Smooth muscle cell of the brain vasculature (primary cell): Measurements from ENCODE around the gene FOXF2.

Experiments used
- DNase-seq: peaks from one replicate; pipeline ENCODE4 v3.0.0-alpha.2; 2012; ENCODE audit warnings: low read depth, low spot score

The FOXF2 gene

DNA sequence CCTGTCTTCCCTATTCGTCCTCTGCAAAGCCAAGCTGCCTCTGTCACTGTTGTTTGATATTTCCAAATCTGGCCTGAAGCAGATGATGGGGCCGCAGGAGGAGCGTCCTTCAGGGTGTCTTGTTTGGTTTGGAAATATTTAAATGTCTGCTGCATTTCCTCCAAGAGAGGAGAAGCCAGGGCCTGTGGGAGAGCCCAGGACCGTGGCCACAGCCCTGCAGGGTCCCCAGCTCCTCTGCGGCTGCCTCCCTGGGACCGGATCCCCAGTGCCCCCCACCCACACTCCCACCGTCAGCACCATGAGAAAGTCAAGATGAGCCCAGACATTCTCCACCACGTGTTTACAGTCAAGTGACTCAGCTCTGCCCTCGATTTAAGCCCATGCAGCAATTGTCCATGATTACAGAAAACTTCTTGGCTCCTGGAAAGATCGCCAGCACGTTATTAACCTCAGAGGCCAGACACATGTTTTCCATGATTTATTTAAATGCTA lies 18.2 kb downstream of the FOXF2 start:
- no peak for DNase-seq

DNA sequence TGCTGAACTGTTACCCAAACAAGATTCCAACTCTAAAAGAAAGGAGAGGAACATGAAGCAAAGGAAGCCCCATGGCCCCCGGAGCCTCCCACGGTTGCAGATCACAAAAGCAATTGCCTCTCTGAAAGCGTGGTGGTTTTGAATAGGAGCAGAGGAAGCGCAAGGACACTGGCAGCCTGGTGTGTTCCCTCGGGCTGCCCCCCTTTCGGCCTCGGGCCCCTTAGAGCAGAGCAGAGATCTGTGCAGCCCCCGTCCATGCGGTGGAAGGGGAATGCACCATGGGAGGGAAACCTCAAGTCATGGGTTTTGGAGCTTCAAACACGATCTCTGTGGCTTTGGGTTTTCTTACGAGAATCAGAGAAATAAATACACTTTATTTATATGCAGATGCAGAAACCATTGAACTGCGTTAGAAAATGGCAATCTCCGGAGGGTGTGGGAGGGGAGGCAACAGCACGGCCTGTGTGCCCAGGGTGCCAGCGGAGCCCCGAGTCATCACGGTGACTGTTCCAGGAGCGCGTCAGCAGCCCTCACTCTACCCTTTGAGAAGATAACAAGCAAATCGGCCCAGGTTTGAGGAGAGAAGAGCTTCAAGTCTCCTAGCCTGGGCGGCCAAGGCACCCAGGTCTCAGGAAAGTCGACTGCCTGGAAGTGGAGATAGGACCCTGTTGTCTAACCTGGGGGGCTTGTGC lies 20.5 kb downstream of the FOXF2 start:
- no peak for DNase-seq

DNA sequence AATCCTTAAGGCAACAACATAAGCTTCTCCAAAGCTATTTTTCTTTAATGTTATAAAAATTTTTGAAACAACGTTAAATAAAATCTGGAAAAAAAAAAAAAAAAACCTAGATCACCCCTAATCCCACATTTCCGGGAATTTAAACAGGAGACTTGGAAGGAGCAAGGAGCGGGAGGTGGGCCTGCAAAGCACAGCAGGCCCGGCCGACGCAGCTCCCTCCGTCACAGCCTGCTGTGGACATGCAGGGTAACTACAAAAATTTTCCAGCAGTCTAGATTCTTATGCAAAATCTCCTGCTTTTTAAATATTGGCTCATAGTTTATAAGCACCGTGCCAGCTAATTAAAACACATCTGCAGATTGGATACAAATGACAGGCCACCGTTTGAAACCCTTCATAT lies 23.5 kb downstream of the FOXF2 start:
- DNase-seq = no peak

DNA sequence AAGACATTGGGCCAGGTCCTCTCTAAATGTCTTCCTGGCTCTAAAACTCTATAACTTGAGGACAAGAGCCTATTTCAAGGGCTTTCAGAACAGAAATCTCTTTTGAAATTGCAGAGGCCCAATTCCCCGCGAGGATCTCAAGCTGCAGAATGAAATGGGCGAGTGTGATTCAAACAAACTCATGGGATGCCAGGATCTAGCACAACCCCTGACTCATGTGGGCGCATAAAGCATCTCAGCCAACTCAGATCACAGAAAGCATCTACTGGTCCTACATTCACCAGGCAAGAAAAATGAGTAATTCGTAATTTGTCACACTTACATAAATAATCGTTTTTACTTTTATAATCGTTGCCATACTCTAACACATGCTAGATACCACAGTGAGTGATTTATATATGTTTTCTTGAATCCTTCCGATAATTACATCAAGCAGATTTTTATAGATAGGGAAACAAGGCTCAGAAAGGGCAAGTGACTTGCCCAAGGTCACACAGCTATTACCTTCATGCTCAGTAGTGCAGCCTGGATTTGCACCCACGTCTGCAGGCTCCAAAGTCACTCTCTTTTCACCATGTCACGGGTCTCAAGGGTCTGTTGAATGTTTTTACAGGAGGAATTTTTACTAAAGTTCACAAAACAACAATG lies 26.2 kb downstream of the FOXF2 start:
- DNase-seq = no peak

DNA sequence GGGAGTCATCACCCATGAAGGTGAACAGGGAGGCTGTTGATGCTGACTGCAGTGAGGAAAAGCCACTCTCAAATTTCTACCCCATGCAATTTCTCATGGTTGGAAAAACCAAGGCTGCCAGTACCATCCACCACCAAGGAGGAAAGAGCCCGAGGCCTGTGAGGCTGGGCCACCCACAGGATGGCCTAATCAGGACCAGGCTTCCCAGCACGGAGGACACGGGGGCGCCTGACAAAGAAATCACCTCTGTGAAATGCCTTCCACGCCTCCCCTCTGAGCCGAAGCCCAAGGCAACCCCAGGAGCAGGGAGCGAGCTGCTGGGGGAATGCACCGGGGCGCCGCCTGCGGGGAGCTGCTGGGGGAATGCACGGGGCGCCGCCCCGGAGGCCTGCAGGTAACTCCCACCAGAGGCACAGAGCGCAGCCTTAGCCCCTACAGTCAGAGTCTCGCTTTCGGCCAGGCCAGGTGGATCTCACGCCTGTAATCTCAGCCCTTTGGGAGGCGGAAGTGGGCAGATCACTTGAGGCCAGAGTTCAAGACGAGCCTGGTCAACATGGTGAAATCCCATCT lies 26.9 kb downstream of the FOXF2 start:
- DNase-seq = no peak

DNA sequence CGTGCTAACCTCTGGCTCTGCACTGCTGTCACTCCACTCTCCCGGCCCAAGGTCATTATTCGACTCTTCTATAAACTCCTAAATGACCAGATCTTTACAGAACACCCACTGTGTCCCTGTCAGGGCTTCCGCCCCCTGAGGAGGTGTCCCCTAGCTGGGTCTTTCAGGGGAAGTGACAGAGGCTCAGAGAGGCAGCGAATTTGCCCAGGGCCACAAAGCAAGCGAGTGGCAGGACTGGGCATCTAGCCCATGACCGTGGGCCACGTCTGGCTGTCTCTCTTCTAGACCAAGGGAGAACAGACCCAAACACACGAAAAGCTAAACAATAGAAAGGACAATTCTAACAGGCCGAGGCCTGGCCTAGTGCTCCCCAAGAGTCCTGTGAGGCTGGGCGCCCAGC lies 27.4 kb downstream of the FOXF2 start:
- no peak for DNase-seq

DNA sequence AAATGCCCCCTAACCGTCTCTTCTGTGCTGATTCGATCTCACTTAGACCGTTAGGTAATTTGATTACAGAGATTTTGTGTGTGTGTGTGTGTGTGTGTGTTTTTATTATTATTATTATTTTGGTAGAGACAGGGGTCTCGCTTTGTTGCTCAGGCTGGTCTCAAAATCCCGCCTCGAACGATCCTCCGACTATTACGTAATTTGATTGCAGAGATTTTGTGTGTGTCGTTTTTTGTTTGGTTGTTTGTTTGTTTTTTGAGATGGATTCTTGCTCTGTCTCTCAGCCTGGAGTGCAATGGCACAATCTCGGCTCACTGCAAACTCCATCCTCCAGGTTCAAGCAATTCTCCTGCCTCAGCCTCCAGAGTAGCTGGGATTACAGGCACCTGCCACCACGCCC lies 28.3 kb downstream of the FOXF2 start:
- no peak for DNase-seq

DNA sequence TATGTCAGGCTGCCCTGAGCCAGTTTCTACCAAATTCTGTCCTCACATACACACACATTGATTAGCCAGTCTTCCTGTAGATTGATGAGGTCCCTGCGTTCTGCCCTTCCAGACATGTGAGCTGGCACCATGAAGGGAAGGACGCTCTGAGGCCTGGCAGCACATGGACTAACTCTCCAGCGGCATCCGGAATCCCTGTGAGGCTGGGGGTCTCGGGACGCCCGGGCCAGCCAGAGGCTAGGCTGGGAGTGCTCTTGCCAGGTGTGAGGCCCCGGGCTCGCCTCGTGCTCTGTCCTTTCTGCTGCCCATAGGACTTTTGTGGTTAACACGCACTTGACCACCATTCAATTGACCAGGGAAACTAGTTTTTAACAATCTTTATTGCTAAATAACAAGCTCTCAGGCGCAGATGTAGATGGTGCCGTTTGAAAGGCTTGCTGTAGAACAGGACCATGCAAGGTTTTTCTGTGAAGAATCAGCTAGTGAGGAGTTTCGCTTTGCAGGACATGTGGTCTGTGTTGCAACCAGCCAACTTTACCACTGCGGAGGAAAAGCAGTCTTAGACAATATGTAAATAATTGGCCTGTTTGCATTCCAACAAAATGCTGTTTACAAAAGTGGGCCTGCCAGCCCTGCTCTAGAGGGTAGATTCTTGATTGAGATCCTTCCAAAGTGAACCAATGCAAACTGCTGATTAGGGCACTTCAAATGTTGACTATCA lies 29.3 kb downstream of the FOXF2 start:
- DNase-seq = no peak

DNA sequence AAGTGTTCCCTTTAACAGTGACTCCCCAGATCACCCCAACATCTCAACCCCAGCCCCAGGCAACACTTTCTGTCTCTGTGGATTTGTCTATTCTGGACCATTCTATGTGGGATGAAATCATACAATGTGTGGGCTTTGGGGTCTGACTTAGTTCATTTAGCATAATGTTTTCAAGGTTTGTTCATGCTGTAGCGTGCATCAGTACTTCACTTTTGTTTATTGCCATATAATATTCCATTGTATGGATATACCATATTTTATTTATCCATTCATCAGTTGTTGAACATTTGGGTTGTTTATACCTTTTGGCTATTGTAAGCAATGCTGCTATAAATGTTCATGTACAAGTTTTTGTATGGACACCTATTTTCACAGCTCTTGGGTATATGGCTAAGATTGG lies 31.0 kb downstream of the FOXF2 start:
- no peak for DNase-seq

DNA sequence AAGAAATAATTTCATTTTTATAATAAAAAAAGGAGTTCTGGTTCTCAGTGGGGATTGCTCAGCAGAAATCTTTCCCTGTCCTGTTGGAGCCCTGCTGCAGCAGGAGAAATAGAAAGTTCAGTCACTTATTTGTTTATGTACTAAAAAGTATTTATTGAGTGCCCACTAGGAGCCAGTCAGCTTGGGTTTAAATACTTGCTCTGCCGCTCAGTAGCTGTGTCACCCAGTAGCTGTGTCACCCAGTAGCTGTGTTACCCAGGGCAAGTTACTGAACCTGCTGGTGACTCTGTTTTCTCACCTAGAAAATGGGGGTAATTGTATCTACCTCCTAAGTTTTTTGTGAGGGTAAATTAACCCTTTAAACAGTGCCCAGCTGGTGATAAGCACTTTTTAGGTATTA lies 32.9 kb downstream of the FOXF2 start:
- DNase-seq = no peak

DNA sequence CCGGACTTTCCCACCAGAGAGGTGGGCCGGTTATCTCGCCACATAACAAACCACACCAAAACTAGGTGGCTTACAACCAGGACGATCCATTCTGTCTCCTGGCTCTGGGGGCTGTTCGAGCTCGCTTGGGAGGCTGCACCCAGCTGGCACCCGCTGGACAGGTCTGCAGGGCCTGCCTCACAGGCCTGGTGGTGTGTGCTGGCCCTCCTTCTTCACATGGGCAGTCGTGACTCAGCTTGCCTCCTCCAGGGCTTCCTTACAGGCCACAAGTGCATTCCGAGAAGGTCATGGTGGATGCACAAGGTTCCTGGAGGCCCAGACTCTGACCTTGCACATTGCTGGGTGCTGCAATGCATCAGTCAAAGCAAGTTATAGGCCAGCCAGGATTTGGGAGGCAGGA lies 34.2 kb downstream of the FOXF2 start:
- no peak for DNase-seq

DNA sequence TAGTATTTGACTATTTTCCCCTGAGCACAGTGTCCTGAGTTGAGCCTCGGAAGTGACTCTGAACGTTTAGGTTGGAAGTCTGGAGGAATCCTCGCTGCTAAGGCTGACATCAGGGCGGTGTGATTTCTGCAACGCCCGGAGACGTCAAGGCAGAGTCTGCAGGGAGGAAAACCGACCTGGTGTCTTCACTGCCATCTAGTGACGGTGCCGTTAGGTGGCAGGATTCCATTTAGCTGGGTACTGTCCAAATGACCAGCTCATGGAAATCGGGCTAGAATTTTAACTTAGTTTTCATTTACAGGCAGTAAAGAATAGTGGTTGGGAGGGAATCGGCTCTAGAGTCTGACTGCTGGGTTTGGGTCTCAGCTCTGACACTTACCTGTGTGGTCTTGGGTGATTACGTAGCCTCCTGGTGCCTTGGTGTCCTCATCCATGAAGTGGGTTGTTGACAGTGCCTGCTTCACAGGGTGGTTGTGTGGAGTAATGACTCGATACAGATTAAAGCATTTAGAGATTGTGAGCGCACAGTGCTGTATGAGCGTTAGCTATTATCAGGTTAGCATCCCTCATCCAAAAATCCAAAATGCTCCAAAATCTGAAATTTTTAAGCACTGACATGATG lies 35.0 kb downstream of the FOXF2 start:
- no peak for DNase-seq

DNA sequence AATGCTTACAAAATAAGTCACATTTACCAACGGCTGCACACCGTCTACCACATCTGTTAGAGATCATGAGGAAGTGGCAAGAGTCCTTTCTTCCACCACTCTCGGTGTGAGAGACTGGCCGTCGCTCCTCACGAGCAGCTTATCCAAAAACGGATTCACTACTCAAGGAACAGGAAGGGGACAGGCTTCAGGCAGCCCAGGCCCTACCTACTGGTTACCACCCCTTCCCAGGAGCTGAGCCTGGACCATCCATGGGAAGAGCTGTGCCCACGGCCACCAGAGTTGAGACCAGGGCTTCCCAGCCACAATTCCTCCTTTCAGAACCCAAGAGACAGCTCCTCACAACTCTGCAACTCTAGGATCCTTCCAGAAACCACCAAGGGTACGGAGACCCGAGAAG lies 37.0 kb downstream of the FOXF2 start:
- DNase-seq = no peak

DNA sequence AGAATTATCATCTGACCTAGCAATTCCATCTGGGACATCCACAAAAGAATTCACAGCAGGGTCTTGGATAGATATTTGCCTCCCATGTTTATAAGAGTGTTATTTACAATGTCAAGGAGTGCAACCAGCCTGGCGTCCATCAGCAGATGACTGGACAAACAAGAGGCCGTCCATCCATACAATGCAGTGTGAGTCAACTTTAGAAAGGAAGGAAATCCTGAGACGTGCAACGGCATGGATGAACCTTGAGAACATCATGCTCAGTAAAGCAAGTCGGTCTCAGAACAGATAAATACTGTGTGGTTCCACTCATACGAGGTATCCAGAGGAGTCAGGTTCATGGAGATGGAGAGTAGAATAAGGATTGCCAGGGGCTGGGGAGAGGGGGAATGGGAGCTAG lies 46.4 kb downstream of the FOXF2 start:
- DNase-seq = no peak

DNA sequence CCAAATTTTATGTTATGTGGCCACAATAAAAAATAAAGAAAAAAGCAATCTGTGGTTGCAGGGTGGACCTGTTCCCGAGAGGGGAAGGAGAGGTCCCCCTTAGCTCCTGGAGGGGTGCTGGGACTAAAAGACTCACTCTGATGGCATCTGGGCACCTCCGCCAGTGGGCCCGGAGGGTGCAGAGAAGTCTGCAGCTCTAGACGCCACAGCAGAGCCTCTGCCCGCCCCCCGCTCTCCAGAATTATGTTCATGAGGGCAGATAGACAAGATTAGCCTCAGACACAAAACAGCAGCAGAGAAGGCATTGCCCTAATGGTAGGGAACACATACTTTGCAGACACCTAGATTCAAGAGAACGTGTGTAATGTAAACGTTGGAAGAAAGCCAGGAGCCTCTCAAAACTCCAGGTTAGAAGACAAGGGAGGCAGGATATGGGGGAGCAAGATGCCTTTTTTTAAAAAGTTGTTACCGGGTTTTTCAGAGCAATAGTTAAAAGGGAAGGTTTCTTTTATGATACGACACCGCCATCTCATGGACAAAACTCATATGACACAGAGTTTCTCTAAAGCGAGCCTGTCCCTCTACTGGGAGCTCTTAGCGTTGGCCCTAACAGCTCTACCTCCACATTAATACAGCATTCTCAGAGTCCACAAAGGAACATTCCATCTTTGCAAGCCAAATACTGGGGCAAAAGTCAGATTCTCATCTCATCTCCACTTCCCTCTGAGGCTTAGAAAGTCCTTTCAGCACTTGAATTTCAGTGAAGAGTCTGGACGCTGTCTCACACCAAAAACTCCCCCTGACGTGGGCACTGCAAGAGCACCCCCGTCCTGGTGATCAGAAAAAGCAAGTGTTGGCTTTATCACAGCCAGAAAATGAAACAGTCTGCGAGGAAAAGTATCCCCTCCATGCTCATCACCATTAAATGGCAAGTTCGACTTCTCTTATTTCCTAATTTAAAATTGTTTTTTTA lies 47.2 kb downstream of the FOXF2 start:
- DNase-seq = peak; percentile 44

DNA sequence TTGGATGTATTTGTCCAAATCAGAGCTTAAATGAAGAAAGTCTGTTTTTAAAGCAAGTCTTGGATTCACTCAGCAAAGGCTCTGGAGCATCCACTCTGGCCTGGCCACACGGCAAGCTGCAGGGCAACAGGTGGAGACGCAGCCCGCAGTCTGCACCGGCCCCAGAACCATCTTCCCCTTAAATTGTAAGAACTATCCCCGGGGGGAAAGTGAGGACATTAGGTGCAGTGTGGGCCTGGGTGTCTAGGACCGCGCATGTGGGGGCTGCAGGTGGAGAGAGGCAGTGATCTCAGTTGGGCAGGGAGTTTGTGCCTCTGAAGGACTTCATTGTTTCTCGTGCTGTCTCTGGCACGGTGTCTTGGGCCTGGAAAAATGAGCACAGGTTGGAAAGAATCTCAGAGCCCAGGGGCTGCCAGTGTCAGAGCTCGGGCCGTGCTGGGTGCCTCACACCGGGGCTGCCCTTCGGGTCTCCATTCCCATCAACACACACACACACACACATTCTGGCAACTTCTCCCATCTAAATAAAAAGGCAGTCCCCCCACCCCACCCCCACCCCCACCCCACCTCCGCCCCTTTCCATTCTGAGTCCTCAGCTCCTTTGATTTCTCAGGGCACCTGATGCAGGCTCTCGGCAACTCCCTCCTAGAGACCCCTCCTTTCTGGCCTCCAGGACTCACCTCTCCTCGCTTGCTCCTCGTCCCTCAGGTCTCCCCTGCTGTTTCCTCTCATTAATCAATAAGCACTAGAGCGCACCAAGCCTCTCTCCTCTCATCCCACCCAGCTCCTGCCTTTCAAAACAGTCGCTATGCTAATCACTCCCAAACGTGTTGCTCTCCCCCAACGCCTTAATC lies 48.4 kb downstream of the FOXF2 start:
- no peak for DNase-seq

DNA sequence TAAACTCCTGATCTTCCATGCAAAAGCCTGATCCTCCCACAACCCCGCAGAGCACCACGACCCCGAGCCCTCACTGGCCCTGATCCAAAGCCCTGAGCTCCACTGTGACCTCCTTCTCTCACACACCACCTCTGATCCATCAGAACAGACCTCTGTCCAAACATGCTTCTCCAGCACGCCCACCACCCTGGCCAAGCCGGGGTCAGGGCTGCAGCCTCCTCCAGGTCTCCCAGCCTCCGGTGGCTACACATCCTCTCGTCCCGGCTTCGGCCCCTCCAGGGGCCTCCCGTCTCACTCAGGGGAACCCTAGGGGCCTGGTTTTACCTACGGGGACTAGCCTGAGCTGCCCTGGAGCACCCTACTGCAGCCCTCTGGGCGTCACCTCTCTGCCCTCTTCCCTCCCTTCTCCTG lies 49.1 kb downstream of the FOXF2 start:
- DNase-seq = no peak

DNA sequence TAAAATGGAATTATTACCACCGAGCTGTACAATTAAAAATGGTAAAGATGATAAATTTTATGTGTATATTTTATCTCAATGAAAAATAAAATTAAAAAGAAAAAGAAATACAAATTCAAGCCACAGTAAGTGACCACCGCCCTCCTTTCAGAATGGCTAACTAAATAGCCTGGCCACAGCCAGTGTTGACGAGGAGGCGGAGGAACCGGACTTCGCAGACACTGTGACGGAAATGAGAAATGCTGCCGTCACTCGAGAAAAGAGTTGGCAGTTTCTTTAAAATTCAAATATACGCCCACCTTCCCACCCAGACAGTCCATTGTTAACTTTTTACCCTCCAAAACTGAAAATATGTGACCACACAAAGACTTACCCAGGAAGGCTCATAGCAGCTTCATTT lies 50.0 kb downstream of the FOXF2 start:
- no peak for DNase-seq

DNA sequence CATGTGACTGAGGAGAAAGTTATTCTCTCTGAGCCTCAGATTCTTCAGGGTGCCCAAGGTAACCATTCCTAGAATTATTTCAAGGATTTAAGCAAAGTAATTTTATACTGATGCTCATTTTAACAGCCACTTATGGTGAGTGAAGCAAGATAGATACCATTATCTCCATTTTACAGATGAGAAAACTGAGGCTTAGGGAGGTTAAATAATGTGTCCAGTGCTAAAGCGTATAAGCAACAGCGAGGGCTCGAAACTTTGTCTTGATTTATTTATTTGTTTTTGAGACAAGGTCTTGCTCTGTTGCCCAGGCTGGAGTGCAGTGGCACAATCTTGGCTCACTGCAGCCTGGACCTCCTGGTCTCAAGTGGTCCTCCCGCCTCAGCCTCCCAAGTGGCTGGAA lies 53.6 kb downstream of the FOXF2 start:
- DNase-seq = no peak
